ENCODE measurements around the gene CYTH3. TPM values are rescaled to one million over a fixed set of nuclear protein-coding genes. Genes with fewer than 3 reads are reported as not detected.

CYTH3 gene
- total RNA-seq, 1 donor from 2014 or later = 17.2 TPM

GRCh38 chr7:6178298-6179029 lies 94.0 kb downstream of the CYTH3 start:
- Mint-ChIP-seq H3K36me3 (ENCODE audit: insufficient read depth) (peaks cover 7% of the 10 kb centered on the region), H3K9me3 (ENCODE audit: low read depth) (no peaks in the 10 kb centered on the region), H3K27me3 (no peaks in the 10 kb centered on the region), H3K4me3 (ENCODE audit: low read depth) (no peak overlapping the region), H3K4me1 (ENCODE audit: low read depth) (no peaks in the 10 kb centered on the region), H3K27ac (no peak overlapping the region)
- DNase-seq (ENCODE audit: low spot score, unreplicated experiment) = no peak
- TF ChIP-seq CTCF (IDR thresholded peaks at IDR 0.05; ENCODE audit: unreplicated experiment) = no peak

DNA sequence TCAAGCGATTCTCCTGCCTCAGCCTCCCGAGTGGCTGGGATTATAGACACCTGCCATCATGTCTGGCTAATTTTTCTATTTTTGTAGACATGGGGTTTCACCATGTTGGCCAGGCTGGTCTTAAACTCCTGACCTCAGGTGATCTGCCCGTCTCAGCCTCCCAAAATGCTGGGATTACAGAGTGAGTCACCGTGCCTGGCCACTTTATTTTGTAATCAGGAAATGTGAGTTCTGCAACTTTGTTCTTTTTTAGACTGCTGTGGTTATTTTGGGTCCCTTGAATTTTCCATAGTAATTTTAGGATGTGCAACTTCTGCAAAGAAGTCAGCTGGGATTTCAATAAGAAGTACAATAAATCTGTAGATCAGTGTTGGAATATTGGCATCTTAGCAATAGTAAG lies 96.8 kb downstream of the CYTH3 start:
- no peak overlapping the region for H3K27ac Mint-ChIP-seq
- no peaks in the 10 kb centered on the region for H3K27me3 Mint-ChIP-seq
- TF ChIP-seq CTCF (IDR thresholded peaks at IDR 0.05; ENCODE audit: unreplicated experiment) = no peak
- no peaks in the 10 kb centered on the region for H3K4me1 Mint-ChIP-seq (ENCODE audit: low read depth)
- H3K4me3 Mint-ChIP-seq (ENCODE audit: low read depth) = no peak overlapping the region
- no peaks in the 10 kb centered on the region for H3K9me3 Mint-ChIP-seq (ENCODE audit: low read depth)
- DNase-seq (ENCODE audit: low spot score, unreplicated experiment) = no peak
- H3K36me3 Mint-ChIP-seq (ENCODE audit: insufficient read depth) = peaks cover 7% of the 10 kb centered on the region

- Mint-ChIP-seq H3K4me1 (ENCODE audit: low read depth) (peaks cover 6% of the 10 kb centered on the region), H3K27ac (no peak overlapping the region), H3K36me3 (ENCODE audit: insufficient read depth) (peaks cover 12% of the 10 kb centered on the region), H3K27me3 (no peaks in the 10 kb centered on the region), H3K9me3 (ENCODE audit: low read depth) (no peaks in the 10 kb centered on the region), H3K4me3 (ENCODE audit: low read depth) (no peak overlapping the region)
- no peak for DNase-seq (ENCODE audit: low spot score, unreplicated experiment)
- TF ChIP-seq CTCF (IDR thresholded peaks at IDR 0.05; ENCODE audit: unreplicated experiment) = no peak
These were observed 99.5 kb downstream of the CYTH3 start for GRCh38 chr7:6172910-6173295.

DNA sequence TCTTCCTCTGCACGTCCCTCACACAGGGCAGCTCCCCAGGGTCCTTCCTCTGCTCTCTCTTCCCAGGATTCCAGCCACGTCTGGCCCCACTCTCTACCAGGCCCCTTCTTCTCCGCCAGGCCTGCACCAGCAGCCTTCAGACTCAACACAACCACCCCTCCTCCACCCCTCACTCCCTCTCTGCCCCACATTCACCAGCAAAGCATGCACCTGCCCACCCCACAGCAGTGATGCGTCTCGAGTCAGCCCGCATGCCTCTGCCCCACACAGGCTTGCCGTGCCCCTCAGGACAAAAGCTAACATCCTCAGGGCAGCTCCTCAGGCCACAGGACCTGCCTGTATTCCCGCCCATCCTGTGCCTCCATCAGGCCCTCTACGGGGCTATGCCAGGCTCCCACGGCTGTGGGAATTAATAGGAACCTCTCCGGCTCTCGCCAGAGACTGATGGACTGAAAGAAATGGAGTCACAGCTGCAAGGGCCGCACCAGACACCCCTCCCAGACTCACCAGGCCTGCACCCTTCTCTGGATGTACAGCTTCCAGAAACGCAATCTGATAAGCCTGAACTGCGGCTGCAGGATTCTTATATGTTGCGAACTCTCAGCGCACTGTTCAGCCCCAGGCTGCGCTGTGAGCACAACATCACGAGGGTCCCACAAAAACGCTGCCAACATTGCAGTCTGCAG lies 100.1 kb downstream of the CYTH3 start:
- Mint-ChIP-seq H3K9me3 (ENCODE audit: low read depth) (no peaks in the 10 kb centered on the region), H3K4me3 (ENCODE audit: low read depth) (no peak overlapping the region), H3K27me3 (no peaks in the 10 kb centered on the region), H3K4me1 (ENCODE audit: low read depth) (peaks cover 9% of the 10 kb centered on the region), H3K27ac (no peak overlapping the region), H3K36me3 (ENCODE audit: insufficient read depth) (peaks cover 12% of the 10 kb centered on the region)
- no peak for TF ChIP-seq CTCF (IDR thresholded peaks at IDR 0.05; ENCODE audit: unreplicated experiment)
- DNase-seq (ENCODE audit: low spot score, unreplicated experiment) = no peak

DNA sequence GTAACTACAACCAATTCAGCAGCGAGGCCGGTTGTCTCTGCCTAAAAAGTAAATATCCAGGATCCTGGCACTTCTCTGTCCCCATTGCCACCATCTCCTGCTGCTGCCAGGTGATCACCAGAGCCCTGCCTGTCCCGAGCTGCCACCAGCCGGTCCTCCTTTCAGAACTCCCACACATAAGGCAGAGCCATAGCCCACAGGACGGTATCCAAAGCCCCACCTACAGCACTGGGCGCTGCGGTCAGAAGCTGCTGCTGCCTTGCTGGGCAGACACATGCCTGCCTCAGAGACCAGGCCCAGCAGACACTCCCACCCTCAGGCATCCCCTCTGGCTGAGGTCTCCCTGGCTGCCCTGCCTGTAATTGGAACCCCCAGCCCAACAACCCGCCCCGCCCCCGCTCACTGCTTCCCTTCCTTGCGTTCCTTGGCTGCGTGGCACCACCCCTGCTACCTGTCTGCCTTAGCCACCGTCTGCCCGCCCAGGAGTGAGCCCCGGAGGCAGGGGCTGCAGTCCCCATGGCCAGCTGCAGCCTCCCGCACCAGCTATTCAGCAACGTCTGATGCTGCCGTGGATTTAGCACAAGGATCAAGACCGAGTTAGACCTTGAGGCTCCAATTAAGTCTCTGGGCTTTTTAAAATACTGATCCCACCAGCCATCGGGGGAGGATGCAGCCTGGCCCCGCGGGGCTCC lies 100.7 kb downstream of the CYTH3 start:
- TF ChIP-seq CTCF (IDR thresholded peaks at IDR 0.05; ENCODE audit: unreplicated experiment) = no peak
- Mint-ChIP-seq H3K4me3 (ENCODE audit: low read depth) (no peak overlapping the region), H3K9me3 (ENCODE audit: low read depth) (no peaks in the 10 kb centered on the region), H3K4me1 (ENCODE audit: low read depth) (peaks cover 11% of the 10 kb centered on the region), H3K36me3 (ENCODE audit: insufficient read depth) (peaks cover 8% of the 10 kb centered on the region), H3K27me3 (no peaks in the 10 kb centered on the region), H3K27ac (no peak overlapping the region)
- no peak for DNase-seq (ENCODE audit: low spot score, unreplicated experiment)
